HepG2 (cell line): ENCODE measurements around the gene ATG13. TPM values are rescaled to one million over a fixed set of nuclear protein-coding genes. Genes with fewer than 3 reads are reported as not detected.

Source experiments
- EHMT2 ChIP-seq: fragments of 200-600 bp; sonication (generic); IDR thresholded peaks from 2 replicates; pipeline ENCODE4 v1.7.0; 2017; ENCODE audit warnings: antibody characterized with exemption, low read depth, low read length, borderline replicate concordance
- HMG20B ChIP-seq: conservative IDR thresholded peaks from 2 replicates; pipeline ENCODE4 v1.6.1; 2016; ENCODE audit warnings: missing genetic modification reagents, missing compliant biosample characterization
- JUNB ChIP-seq: sonication (generic); formaldehyde crosslinking; IDR thresholded peaks from 2 replicates; pipeline ENCODE4 v1.8.0; 2022; ENCODE audit warnings: missing genetic modification reagents, mild to moderate bottlenecking, borderline replicate concordance
- MXI1 ChIP-seq: IDR thresholded peaks from 3 replicates; pipeline ENCODE4 v1.6.1; 2012; ENCODE audit warnings: low read depth, low read length, inconsistent platforms, borderline replicate concordance
- NR2F2 ChIP-seq: IDR thresholded peaks from 2 replicates; pipeline ENCODE4 v1.6.1; 2012; ENCODE audit warnings: low read depth, inconsistent platforms, borderline replicate concordance
- PAF1 ChIP-seq: IDR thresholded peaks from 2 replicates; pipeline ENCODE4 v1.6.1; 2016; ENCODE audit warnings: missing genetic modification reagents, missing compliant biosample characterization
- RBAK ChIP-seq: sonication (generic); formaldehyde crosslinking; IDR thresholded peaks from 2 replicates; pipeline ENCODE4 v1.5.1; 2020; ENCODE audit warnings: mild to moderate bottlenecking, missing genetic modification reagents
- SRF ChIP-seq: IDR thresholded peaks from 2 replicates; pipeline ENCODE4 v1.6.1; 2011; ENCODE audit warnings: mild to moderate bottlenecking, low read depth, low read length, moderate library complexity
- SRSF1 ChIP-seq: fragments of 200-400 bp; formaldehyde crosslinking; optimal IDR thresholded peaks from 2 replicates; pipeline ENCODE3; 2017; ENCODE audit warnings: mild to moderate bottlenecking, low read depth, low read length, moderate library complexity
- TBL1XR1 ChIP-seq: fragments of 150-350 bp; IDR thresholded peaks from 2 replicates; pipeline ENCODE4 v1.6.1; 2014; ENCODE audit warnings: borderline replicate concordance, low read length; ENCODE audit not compliant: partially characterized antibody
- TOPORS ChIP-seq: sonication (generic); formaldehyde crosslinking; IDR thresholded peaks from 2 replicates; pipeline ENCODE4 v1.8.0; 2023; ENCODE audit warnings: mild to moderate bottlenecking, missing genetic modification reagents
- ZNF589 ChIP-seq: sonication (generic); formaldehyde crosslinking; conservative IDR thresholded peaks from 2 replicates; pipeline ENCODE4 v1.8.0; 2022; ENCODE audit warnings: mild to moderate bottlenecking, moderate library complexity, missing genetic modification reagents
- polyA plus RNA-seq, 8 experiments: library from polyadenylated mRNA; depleted of rRNA in 3 of 8; stranded (reverse) in 7 of 8; unstranded in 1 of 8; fragments of >200 nt; fragmentation: Illumina TruSeq in 4 of 8; extraction: Trizol in 4 of 8; gene quantifications; 2 replicates each; pipeline versions ENCODE4 v1.2.1 to v1.2.3, GENCODE V29; 2011 to 2016; ENCODE audit warnings: low read depth in 4 of 8, missing spikeins in 1 of 8, mixed read lengths in 1 of 8; ENCODE audit not compliant: insufficient read depth in 1 of 8
- total RNA-seq, 5 experiments: library from RNA; depleted of rRNA; stranded (reverse); fragments of >200 nt; fragmentation: Illumina TruSeq; extraction: Trizol; gene quantifications; 2 replicates each; pipeline ENCODE4 v1.2.3, GENCODE V29; 2016; ENCODE audit warnings: low read depth in 1 of 5
- TF ChIP-seq, protein P1 (sequence below): sonication (generic); formaldehyde crosslinking; conservative IDR thresholded peaks from 2 replicates; pipeline ENCODE4 v1.8.0; 2022; ENCODE audit warnings: mild to moderate bottlenecking, moderate library complexity, missing genetic modification reagents
- TF ChIP-seq, protein P2 (sequence below): sonication (generic); formaldehyde crosslinking; conservative IDR thresholded peaks from 2 replicates; pipeline ENCODE4 v1.8.0; 2022; ENCODE audit warnings: missing genetic modification reagents
- TF ChIP-seq, protein P3 (sequence below), 2 experiments: sonication (generic) in 1 of 2; formaldehyde crosslinking in 1 of 2; IDR thresholded peaks; 2 replicates each; pipeline versions ENCODE4 v1.4.0 to v1.6.1; 2016 to 2020; ENCODE audit warnings: borderline replicate concordance in 1 of 2, low read depth in 1 of 2, mild to moderate bottlenecking in 1 of 2, missing genetic modification reagents in 1 of 2
- TF ChIP-seq, protein P4 (sequence below): sonication (generic); formaldehyde crosslinking; conservative IDR thresholded peaks from 2 replicates; pipeline ENCODE4 v1.8.1; 2023; ENCODE audit warnings: missing genetic modification reagents

The ATG13 gene
- total and polyA plus RNA-seq, 2 of the 13 experiments (the other 11 are each of a cell fraction or from before 2014, with no cell fraction given) = 55.0 to 77.3 TPM

DNA sequence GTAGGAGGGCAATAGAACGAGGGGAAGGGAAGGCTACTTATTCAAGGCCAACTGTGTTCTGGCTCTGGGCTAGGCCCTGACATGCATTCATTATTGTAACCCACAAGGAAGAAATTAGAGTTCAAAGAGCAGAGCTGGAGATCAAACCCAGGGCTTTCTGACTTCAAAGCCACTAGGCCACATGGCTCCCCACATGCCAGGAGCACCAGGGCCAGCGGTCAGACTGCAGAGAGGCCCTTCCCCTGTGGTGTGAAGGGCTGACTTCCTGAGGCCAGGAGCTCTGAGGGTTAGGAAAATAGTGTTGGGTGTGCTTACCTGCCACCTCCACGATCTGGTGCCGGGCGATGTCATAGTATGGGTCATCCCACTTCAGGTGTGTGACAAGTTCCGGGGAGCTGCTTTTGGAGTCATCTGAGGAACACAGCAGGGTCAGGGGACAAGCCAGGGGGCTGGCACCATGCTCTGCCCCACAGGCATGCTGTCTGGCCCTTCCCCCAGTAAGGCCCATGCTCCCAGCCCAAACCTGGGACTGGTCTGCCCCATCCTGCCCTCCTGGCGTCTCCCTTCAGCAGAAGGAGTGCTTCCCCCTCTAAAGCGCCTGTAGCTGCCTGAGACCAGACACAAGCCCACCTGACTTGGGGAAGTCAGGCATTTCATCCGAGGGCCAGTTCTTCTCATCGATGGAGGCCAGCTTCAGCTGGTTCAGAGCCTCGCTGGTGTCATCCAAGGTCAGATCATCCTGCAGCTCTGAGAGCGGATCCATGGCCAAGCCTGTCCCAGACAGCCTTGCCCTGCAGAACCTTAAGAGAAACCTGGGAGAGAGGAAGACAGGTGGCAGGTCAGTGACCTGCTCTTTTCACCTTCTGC, 78.2 kb downstream of the ATG13 start (continued):
- TF ChIP-seq EHMT2 = no peak
- TF ChIP-seq, protein P1, sequence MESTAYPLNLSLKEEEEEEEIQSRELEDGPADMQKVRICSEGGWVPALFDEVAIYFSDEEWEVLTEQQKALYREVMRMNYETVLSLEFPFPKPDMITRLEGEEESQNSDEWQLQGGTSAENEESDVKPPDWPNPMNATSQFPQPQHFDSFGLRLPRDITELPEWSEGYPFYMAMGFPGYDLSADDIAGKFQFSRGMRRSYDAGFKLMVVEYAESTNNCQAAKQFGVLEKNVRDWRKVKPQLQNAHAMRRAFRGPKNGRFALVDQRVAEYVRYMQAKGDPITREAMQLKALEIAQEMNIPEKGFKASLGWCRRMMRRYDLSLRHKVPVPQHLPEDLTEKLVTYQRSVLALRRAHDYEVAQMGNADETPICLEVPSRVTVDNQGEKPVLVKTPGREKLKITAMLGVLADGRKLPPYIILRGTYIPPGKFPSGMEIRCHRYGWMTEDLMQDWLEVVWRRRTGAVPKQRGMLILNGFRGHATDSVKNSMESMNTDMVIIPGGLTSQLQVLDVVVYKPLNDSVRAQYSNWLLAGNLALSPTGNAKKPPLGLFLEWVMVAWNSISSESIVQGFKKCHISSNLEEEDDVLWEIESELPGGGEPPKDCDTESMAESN (CRISPR knock-in tag) = no peak
- TF ChIP-seq SRF = no peak
- TF ChIP-seq RBAK (CRISPR knock-in tag) = no peak
- no peak for TF ChIP-seq ZNF589 (CRISPR knock-in tag)
- no peak for TF ChIP-seq NR2F2
- no peak for TF ChIP-seq HMG20B
- TF ChIP-seq, protein P2, sequence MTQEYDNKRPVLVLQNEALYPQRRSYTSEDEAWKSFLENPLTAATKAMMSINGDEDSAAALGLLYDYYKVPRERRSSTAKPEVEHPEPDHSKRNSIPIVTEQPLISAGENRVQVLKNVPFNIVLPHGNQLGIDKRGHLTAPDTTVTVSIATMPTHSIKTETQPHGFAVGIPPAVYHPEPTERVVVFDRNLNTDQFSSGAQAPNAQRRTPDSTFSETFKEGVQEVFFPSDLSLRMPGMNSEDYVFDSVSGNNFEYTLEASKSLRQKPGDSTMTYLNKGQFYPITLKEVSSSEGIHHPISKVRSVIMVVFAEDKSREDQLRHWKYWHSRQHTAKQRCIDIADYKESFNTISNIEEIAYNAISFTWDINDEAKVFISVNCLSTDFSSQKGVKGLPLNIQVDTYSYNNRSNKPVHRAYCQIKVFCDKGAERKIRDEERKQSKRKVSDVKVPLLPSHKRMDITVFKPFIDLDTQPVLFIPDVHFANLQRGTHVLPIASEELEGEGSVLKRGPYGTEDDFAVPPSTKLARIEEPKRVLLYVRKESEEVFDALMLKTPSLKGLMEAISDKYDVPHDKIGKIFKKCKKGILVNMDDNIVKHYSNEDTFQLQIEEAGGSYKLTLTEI (CRISPR knock-in tag) = no peak
- TF ChIP-seq SRSF1 = no peak
- no peak; the same call in 2 of the 3 replicates for TF ChIP-seq MXI1
- no peak for TF ChIP-seq PAF1 (CRISPR knock-in tag)
- TF ChIP-seq, protein P3, sequence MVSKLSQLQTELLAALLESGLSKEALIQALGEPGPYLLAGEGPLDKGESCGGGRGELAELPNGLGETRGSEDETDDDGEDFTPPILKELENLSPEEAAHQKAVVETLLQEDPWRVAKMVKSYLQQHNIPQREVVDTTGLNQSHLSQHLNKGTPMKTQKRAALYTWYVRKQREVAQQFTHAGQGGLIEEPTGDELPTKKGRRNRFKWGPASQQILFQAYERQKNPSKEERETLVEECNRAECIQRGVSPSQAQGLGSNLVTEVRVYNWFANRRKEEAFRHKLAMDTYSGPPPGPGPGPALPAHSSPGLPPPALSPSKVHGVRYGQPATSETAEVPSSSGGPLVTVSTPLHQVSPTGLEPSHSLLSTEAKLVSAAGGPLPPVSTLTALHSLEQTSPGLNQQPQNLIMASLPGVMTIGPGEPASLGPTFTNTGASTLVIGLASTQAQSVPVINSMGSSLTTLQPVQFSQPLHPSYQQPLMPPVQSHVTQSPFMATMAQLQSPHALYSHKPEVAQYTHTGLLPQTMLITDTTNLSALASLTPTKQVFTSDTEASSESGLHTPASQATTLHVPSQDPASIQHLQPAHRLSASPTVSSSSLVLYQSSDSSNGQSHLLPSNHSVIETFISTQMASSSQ (IDR thresholded peaks at IDR 0.05; ENCODE audit: low read depth) = no peak
- TF ChIP-seq, protein P3 (CRISPR knock-in tag; IDR thresholded peaks at IDR 0.05; ENCODE audit: borderline replicate concordance) = no peak; the same call in 1 of the 2 replicates
- TF ChIP-seq JUNB (CRISPR knock-in tag) = no peak
- TF ChIP-seq TOPORS = no peak
- TF ChIP-seq, protein P4, sequence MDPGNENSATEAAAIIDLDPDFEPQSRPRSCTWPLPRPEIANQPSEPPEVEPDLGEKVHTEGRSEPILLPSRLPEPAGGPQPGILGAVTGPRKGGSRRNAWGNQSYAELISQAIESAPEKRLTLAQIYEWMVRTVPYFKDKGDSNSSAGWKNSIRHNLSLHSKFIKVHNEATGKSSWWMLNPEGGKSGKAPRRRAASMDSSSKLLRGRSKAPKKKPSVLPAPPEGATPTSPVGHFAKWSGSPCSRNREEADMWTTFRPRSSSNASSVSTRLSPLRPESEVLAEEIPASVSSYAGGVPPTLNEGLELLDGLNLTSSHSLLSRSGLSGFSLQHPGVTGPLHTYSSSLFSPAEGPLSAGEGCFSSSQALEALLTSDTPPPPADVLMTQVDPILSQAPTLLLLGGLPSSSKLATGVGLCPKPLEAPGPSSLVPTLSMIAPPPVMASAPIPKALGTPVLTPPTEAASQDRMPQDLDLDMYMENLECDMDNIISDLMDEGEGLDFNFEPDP (CRISPR knock-in tag) = no peak
- TF ChIP-seq TBL1XR1 = no peak
